H7 (cell line): Measurements from ENCODE around the gene MYO5A. TPM values are rescaled to one million over a fixed set of nuclear protein-coding genes. Genes with fewer than 3 reads are reported as not detected.
"Not testable (repeated sequence)": the region's sequence is repeated elsewhere in the genome, so short reads cannot be mapped to it uniquely, and the experiment has no call there.

Source experiments
- DNase-seq: peaks from one replicate; pipeline ENCODE4 v3.0.0; 2012
- H3K27me3 ChIP-seq: 2 replicates; pipeline ENCODE4 v1.6.0; 2011; ENCODE audit warnings: mild to moderate bottlenecking, low read length; ENCODE audit not compliant: control insufficient read depth, insufficient read depth
- H3K36me3 ChIP-seq: replicated peaks from 2 replicates; pipeline ENCODE4 v1.5.1; 2011; ENCODE audit warnings: low read length; ENCODE audit not compliant: control insufficient read depth, insufficient read depth
- H3K4me3 ChIP-seq: 2 replicates; pipeline ENCODE4 v1.5.1; 2011; ENCODE audit warnings: low read depth, mild to moderate bottlenecking, control low read depth, low read length, moderate library complexity; ENCODE audit not compliant: insufficient read depth
- total RNA-seq: library from RNA; depleted of rRNA; stranded (reverse); fragments of >200 nt; shearing (Covaris generic); gene quantifications from 2 replicates; pipeline ENCODE4 v1.2.3, GENCODE V29; 2014

The MYO5A gene
- total RNA-seq, 1 experiment from 2014 or later: 9.7 TPM

DNA sequence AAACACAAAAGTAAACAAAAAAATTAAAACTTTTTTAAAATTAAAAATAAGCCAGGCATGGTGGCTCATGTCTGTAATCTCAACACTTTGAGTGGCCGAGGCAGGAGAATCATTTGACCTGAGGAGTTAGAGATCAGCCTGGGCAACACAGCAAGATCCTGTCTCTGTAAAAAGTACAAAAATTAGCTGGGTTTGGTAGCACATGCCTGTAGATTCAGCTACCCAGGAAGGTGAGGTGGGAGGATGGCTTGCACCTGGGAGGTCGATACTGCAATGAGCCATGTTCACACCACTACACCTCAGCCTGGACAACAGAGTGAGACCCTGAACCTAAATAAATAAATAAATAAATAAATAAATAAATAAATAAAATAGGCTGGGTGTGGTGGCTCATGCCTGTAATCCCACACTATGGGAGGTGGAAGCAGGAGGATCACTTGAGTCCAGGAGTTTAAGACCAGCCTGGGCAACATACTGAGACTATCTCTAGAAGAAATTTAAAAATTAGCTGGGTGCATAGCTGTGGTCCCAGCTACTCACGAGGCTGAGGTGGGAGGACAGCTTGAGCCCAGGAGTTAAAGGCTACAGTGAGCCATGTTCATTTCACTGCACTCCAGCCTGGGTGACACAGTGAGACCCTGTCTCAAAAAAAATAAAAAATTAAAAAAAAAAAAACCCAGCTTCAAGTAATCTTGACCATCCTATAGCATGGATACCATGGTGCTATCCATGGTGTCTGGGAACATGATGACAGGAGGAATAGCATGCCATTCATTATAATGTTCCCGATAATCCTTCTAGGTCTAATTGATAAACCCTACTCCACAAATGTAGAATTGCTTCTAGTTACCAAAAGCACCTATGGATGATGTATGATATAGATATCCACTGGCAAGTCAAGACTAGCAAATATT is 4.2 kb downstream of the MYO5A start:
- no peak for DNase-seq
- Histone ChIP-seq H3K27me3 (peaks cover 12% of the 10 kb centered on the region), H3K4me3 (no peak overlapping the region), H3K36me3 (no peaks in the 10 kb centered on the region)

DNA sequence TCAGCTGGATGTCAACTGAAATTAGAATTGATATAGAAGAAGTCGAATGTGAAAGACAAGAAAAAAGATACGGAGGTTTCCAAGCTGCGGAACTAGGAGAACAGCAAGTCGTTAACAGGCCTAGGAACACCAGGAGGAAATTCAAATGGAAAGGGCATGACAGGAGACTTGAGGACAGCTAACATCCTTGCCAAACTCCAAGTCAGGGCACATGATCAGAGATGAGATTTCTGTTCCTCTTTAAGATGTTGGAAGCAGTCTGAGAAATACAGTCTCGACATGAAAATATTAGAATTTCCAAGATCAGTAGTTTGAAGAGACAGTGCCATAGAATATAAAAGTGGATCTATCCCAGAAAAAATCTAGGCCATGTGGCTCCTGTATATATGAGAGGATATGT is 5.0 kb downstream of the MYO5A start:
- no peak for DNase-seq
- no peak overlapping the region for H3K4me3 ChIP-seq
- H3K36me3 ChIP-seq: no peaks in the 10 kb centered on the region
- peaks cover 11% of the 10 kb centered on the region for H3K27me3 ChIP-seq

DNA sequence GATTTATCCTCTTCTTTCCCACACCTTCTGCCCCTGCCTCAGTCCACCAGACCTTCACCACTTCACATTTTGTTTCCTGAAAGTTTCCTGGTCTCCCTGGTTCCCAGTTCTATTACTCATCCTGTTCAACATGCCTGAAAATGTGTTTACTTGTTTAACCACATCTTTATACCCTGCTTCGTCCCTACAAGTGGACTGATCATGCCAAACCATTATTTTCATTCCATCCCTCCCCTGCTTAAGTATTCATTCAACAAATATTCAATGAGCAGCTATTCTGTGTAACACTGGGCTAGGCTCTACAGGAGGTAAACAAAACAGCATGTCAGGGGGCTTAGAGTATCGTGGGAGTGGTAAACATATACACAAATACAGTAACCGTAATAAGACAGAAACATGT is 5.5 kb downstream of the MYO5A start:
- no peak for DNase-seq
- Histone ChIP-seq H3K27me3 (peaks cover 9% of the 10 kb centered on the region), H3K4me3 (no peak overlapping the region), H3K36me3 (no peaks in the 10 kb centered on the region)

DNA sequence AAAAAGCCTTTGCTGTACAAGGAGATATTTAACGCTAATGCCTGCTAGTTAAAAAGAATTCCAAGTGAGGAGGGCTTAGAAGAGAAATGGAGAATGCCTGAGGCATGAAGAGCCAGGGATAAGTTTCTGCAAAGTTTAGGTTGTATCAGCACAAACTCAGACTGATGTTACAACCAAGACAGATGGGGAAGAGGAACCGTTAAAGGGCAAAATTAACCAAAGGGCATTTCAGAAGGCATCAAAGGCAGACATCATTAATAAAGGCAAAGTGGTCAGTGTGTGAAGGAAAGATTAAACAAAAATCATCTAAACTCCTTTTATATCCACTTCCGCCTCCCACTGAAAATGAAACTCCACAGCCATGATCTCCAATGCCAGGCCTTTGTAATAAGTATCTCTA is 7.0 kb downstream of the MYO5A start:
- no peak overlapping the region for H3K4me3 ChIP-seq
- no peaks in the 10 kb centered on the region for H3K36me3 ChIP-seq
- DNase-seq: no peak
- H3K27me3 ChIP-seq: no peaks in the 10 kb centered on the region

DNA sequence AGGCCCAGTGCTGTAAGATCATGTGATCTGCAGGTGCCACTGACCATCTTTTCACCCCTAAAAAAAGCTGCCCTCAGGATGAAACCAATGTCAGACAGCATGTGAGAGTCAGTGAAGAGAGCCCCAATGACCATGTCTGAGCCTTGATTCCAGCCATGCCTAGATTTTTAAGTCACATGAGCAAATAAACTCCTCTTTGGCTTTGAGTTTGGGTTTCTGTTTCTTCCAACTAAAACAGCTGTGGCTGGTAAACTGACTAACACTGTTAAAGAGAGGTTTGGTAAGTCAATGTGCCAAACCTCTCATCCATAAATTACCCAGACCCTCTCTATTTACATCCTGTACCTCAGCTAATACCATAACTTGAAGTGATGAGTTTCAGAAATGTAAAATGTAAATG is 8.3 kb downstream of the MYO5A start:
- Histone ChIP-seq H3K36me3 (no peaks in the 10 kb centered on the region), H3K4me3 (no peak overlapping the region), H3K27me3 (no peaks in the 10 kb centered on the region)
- no peak for DNase-seq

DNA sequence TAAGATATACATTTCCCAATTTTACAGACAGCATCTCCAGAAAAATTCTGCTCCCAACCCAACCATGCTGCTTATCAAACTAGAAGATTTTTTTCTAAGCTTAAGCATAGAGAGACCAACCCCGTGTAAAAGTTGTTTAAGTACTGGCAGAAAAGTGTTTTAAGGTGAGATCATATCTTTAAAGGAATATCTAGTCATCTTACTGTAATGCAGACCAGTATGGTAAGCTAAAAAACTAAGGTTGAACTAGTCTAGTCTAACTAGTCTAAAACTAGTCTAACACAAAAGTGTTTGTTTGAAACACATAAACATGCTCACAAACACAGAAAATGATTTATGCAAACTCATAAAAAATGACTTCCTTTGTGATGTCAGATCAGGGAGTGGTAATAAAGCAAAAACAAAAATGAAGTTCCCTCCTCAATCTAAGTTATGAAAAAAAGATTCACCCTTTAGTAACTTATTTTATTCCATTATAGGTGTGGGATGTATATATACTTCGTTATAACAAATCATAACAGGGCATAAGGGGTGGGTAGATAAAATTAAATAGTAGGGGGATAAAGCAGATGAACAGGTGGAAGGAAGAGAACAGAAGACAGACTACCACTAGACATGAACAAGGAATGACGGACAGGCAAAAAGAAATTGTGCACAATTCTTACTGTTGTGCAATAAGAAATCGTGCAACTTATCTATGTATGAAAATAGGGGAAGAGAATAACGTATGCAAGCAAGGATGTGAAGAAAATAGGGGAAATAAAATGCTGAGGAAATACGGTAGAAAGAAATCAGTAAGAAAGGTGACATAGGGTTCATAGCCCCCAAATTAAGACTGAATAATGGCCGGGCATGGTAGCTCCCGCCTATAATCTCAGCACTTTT is 10.0 kb downstream of the MYO5A start:
- H3K4me3 ChIP-seq: no peak overlapping the region
- no peak for DNase-seq
- no peaks in the 10 kb centered on the region for H3K27me3 ChIP-seq
- no peaks in the 10 kb centered on the region for H3K36me3 ChIP-seq

DNA sequence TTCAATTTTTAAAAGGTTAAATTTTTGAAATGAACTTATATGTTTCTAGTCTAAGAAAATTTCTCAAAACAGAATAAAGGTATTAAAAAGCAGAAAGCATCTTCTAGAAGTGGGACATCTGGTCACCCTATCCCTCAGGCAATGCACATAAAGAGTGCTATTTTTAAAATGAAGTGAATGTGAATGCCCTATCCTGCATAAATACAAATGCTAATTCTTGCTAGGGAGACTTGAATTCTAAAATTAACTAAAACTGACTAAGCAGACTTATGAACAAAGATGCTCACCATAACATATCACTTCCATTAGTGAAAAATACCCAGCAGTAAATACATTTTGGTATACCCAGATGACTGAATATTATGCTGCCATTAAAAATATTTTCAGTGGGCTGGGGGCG is 11.7 kb downstream of the MYO5A start:
- H3K4me3 ChIP-seq: no peak overlapping the region
- no peak for DNase-seq

DNA sequence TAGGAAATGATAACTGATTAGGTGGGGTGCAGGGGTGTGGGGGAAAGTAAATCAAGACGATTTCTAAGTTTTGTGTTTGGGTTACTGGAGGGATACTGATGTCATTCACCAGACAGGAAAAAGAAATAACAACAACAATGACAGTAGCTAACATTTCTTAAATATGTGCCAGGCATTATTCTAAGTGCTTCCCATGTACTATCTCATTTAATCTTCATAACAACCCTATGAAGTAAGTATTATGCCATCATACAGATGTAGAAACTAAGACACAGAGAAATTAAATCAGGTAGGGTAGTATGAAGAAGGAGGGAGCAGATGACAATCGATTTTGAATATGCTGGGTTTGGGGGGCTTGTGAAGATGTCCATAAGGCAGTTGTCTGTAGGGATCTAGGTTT is 13.3 kb downstream of the MYO5A start:
- Histone ChIP-seq H3K36me3 (no peaks in the 10 kb centered on the region), H3K4me3 (no peak overlapping the region), H3K27me3 (no peaks in the 10 kb centered on the region)
- no peak for DNase-seq

More for the DNA sequence above, 11.7 kb downstream of the MYO5A start:
- Histone ChIP-seq H3K27me3 (no peaks in the 10 kb centered on the region), H3K36me3 (no peaks in the 10 kb centered on the region)

DNA sequence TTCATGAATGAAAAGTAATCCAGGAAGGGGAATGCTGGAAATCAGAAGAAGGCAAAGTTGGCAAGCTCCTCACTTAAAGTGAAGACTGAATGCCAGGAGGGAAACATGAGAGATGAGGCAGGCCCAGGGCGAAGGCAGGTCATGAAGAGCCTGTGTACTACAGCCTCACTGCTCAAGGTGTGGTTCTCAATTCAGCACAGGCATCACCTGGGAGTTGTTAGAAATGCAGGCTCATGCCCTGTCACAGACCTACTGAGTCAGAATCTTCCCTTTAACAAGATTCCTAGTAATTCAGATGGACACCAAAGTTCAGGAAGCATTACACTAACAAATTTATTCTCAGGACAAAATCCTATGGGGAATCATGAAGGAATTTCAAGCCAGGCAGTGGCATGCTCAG is 14.2 kb downstream of the MYO5A start:
- no peaks in the 10 kb centered on the region for H3K27me3 ChIP-seq
- H3K4me3 ChIP-seq: no peak overlapping the region
- H3K36me3 ChIP-seq: no peaks in the 10 kb centered on the region
- no peak for DNase-seq

DNA sequence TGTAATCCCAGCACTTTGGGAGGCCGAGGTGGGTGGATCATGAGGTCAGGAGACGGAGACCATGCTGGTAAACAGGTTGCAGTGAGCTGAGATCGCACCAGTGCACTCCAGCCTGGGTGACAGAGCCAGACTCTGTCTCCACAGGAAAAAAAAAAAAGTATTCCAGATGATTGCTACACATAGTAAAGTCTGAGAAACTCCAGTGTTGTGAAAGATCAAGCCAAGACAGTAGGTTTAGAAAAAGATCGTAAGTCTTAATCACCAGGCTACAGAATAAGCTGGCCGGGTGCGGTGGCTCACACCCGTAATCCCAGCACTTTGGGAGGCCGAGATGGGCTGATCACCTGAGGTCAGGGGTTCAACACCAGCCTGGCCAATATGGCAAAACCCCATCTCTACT is 15.8 kb downstream of the MYO5A start:
- DNase-seq: not testable (repeated sequence)

DNA sequence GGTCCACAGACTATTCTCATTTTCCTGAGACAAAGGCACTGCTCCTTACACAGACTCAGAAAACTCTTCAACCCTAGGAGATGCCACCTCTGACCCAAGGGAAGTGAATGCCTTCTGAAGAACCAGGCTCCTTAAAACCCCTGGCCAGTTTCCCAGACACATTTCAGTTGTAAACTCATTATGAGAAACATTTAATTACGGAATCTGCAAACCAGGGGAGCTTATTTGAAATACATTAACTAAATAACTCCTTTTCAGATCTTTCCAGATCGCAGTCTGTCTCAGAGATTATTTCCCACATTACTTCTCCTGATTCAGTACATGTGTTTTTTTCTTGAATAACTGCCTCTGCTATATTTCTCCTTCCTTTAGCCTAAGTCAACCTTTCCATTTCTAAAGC is 17.6 kb downstream of the MYO5A start:
- no peak for DNase-seq
- H3K27me3 ChIP-seq: no peaks in the 10 kb centered on the region
- H3K36me3 ChIP-seq: no peaks in the 10 kb centered on the region
- H3K4me3 ChIP-seq: no peak overlapping the region

More for the DNA sequence above, 15.8 kb downstream of the MYO5A start:
- not testable (repeated sequence) for H3K36me3 ChIP-seq, H3K27me3 ChIP-seq, H3K4me3 ChIP-seq

DNA sequence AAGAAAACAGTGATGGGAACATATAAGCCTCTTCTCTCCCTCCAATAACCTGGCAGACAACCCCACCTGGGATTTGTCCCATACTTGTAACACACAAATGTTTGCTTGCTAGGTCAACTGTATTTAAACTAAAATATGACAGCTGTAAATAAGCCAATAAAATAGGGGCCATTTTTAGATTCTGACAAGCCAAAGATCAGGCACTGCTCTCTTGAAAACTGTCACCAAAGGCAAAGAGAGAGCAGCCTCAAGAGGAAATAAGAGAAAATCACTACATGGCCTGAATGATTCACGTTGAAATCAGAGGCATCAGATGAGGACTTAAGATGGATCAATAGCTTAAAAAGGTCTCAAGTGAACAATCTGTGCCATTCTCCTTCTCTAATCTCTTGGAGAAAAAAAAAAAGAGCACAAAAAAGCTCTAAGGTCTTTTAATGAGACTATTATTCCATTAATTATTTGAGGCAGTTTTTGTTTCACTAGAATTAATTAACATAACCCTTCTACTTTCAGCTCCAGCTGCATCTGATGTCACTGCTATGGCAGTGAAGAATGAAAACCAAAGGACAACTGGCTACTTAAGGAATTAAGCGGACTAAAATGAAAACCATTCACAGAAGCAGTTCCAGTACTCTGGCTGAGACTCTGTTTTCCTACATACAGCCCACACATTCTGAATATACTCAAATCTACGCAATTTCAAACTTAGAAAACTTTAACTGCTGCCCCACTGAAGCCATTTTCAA is 19.0 kb downstream of the MYO5A start:
- no peak for DNase-seq
- H3K27me3 ChIP-seq: no peaks in the 10 kb centered on the region
- no peaks in the 10 kb centered on the region for H3K36me3 ChIP-seq
- no peak overlapping the region for H3K4me3 ChIP-seq

DNA sequence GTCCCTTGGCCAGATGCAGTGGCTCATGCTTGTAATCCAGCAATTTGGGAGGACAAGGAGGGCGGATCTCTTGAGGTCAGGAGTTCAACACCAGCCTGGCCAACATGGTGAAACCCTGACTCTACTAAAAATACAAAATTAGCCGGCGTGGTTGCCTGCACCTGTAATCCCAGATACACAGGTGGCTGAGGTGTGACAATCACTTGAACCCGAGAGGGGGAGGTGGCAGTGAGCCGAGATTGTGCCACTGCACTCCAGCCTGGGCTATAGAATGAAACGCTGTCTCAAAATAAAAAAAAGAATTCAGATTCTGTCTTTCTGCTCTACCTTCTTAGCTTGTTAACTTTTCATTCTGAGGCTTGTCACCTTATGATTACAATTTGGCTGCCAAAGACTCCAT is 22.1 kb downstream of the MYO5A start:
- H3K4me3 ChIP-seq: no peak overlapping the region
- no peaks in the 10 kb centered on the region for H3K27me3 ChIP-seq
- DNase-seq: no peak
- no peaks in the 10 kb centered on the region for H3K36me3 ChIP-seq

DNA sequence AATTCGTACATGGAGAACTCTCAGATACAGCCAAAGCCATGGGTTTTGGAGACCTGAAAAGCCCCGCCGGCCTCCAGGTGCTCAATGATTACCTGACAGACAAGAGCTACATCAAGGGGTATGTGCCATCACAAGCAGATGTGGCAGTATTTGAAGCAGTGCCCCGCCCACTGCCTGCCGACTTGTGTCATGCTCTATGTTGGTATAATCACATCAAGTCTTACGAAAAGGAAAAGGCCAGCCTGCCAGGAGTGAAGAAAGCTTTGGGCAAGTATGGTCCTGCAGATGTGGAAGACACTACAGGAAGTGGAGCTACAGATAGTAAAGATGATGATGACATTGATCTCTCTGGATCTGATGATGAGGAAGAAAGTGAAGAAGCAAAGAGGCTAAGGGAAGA is 23.5 kb downstream of the MYO5A start:
- no peak for DNase-seq
- Histone ChIP-seq H3K4me3 (no peak overlapping the region), H3K27me3 (no peaks in the 10 kb centered on the region), H3K36me3 (no peaks in the 10 kb centered on the region)
